ENCODE data around the gene DGCR2.
A peak's percentile ranks its signal among the peaks of the same experiment; 100 is the strongest.
"Not testable (repeated sequence)": the region's sequence is repeated elsewhere in the genome, so short reads cannot be mapped to it uniquely, and the experiment has no call there.

The DGCR2 gene

DNA sequence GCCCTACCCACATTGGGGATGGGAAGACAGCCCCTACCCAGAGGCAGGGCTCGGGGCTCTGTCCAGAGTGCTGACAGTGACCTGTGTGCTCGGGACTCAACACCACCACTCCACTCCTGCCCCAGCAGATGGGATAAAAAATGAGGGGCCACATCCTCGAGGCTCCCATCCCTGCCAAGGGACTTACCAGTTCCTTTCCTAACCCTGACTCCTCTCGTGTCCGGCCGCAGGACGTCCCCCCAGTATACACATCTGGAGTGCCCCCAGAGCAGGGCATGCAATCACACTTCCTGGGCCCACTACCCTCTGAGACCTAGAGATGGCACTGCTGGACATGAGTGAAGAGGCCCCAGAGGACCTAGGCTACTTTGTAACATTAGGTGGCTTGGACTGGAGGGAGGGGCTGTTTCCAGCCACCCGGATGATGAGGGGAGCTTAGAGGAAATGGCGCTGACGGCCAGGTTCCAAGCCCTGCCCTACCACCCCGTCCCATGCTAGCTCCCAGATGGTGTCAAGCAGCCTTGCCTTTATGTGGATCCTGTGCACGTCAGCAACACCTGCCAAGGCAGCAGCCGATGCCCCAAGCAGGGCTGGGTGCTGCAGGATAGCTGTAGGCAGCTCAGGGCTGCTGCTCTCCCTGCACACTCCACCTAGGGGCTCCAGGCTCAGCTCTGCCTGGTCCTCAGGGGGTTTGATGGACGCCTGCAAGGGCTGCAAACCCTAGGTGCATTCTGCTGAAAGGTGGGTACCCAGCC, 86.6 kb downstream of the DGCR2 start:
- FAIRE-seq (no peak), DNase-seq (ENCODE audit: insufficient read length, low spot score) (no peak)
- TF ChIP-seq, protein P1, sequence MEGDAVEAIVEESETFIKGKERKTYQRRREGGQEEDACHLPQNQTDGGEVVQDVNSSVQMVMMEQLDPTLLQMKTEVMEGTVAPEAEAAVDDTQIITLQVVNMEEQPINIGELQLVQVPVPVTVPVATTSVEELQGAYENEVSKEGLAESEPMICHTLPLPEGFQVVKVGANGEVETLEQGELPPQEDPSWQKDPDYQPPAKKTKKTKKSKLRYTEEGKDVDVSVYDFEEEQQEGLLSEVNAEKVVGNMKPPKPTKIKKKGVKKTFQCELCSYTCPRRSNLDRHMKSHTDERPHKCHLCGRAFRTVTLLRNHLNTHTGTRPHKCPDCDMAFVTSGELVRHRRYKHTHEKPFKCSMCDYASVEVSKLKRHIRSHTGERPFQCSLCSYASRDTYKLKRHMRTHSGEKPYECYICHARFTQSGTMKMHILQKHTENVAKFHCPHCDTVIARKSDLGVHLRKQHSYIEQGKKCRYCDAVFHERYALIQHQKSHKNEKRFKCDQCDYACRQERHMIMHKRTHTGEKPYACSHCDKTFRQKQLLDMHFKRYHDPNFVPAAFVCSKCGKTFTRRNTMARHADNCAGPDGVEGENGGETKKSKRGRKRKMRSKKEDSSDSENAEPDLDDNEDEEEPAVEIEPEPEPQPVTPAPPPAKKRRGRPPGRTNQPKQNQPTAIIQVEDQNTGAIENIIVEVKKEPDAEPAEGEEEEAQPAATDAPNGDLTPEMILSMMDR (IDR thresholded peaks at IDR 0.05; ENCODE audit: insufficient read depth, missing control alignments): peak; percentile 4

- DNase-seq (ENCODE audit: insufficient read length, low spot score); FAIRE-seq: not testable (repeated sequence)
Measured at GRCh38 chr22:19035126-19035473, 87.1 kb downstream of the DGCR2 start.

DNA sequence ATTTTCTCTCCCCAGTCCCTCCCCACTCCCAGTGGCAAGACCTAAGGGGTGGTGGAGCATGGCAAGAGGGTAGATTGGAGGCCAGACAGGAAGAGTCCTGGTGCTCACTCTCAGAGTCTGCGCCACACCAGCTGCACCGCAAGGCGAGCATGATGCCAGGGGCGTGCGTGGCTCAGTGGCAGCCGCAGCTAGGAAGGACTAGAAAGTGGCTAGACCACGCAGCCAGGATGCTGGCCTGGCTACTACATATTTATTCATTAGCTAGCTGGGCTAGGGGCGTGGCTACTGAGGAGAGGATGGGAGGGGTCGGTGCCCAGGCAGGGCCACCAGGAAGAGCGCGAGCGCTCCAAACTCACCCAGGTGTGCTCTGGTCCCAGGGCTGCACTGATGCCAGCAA, 87.5 kb downstream of the DGCR2 start:
- FAIRE-seq; DNase-seq (ENCODE audit: insufficient read length, low spot score): not testable (repeated sequence)

DNA sequence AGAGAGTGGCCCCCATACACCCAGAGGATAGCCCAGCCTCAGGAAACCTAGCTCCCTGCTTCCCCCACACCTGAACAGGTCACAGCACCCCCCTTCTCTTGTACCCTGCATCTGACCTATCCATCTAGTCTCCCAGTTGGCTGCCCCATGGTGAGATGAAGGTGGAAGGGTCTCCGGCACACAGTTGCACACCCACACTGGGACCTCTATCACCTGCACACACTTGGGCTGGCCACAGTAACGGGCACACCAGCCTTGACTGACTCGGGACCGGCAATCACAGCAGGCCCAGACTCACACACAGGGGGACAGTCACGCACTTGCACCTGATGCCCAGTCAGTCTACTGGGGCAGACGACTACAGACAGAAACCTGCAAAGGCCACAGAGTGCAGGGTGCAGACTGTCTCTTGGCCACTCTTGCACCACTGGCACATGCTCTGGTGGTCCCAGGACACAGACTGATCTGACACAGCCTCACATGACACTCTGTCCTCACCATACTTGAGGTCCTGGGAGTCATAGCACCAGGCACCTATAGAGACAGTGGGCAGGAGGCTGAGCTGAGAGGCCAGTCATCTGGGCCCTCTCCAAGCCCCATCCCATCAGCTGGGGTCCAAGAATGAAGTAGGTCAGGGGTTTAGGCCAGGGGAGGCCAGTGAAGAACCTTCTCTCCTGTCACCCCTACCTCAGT, 88.0 kb downstream of the DGCR2 start:
- DNase-seq (ENCODE audit: insufficient read length, low spot score); FAIRE-seq: not testable (repeated sequence)

- not testable (repeated sequence) for DNase-seq (ENCODE audit: insufficient read length, low spot score); FAIRE-seq
Measured at GRCh38 chr22:19033568-19033905, 88.7 kb downstream of the DGCR2 start.

DNA sequence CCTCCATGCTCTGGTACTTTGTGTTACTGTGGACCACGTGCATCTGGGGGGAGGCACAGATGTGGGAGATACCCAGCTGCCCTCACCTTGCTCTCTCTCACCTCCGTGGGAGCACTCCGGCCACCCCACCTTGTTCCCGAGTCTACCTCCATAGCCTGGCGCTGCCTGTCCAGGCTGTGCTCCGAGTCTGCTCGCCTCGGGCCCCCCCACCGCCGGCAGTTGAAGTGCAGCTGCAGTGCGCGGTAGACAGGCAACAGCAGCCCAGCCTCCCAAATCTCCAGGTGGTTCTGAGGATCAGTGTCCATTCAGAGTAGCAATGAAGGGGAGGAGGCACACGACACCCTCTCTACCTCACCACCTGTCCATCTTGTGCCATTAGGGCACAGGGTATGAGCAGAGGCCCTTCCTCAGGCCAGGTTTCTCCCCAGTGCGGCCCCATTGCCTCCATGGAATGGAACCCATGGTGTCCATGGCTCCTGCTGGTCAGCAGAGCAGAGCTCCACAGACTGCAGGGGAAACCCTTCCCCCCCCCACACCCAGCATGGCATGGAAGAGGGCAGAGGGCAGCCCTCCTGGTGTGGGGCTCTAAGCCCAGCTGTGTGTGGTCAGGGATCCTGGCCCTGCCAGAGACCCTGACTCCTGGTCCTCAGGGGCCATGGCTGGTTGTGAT, 89.2 kb downstream of the DGCR2 start:
- not testable (repeated sequence) for DNase-seq (ENCODE audit: insufficient read length, low spot score); FAIRE-seq

DNA sequence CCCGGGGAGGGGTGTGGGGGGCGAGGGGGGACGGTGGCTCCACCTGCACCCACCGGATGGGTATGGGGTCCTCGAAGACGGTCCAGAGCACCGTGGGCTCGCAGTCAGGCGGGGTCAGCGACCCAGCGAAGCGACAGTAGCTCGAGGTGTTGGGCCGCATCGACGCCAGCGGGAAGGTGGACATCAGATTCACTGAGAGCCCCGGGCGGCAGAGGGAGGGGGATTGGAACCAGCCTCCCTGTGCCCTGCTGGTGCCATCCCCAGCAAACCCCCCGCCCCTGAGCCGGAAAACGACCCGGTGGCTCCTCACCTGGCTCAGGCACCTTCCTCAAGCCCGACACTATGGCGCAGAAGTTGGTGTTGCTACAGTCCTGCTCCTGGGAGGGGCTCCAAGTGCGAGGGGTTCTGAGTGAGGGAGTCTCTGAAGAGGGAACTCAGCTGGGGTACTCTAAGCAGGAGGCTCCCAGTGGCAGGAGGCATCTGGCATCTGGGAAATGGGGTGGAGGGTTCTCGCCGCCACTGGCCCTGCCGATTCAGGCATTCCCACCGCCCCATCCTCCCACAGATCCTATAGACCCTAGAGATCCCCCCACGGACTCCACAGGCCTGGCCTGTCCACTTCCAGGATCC, 89.9 kb downstream of the DGCR2 start:
- not testable (repeated sequence) for FAIRE-seq; DNase-seq (ENCODE audit: insufficient read length, low spot score)

DNA sequence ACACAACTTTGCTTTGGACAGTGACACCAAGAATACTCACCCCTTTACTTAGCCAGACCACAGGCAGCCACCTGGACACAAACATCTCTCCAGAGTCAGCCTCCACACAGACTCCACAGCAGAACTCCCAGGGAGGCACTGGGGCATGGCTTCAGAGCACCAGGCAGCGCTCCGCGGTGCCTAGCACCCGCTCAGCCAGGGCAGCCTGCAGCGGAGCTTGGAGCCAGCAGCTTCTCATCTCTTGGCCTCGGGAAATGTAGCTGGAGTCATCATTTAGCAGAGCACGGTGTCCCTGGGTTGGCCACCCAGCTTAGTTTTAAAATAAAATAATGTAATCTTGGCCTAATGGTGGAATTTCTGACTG, 91.3 kb downstream of the DGCR2 start:
- not testable (repeated sequence) for DNase-seq (ENCODE audit: insufficient read length, low spot score); FAIRE-seq

GRCh38 chr22:19030226-19030888, 91.9 kb downstream of the DGCR2 start:
- not testable (repeated sequence) for FAIRE-seq; DNase-seq (ENCODE audit: insufficient read length, low spot score)

DNA sequence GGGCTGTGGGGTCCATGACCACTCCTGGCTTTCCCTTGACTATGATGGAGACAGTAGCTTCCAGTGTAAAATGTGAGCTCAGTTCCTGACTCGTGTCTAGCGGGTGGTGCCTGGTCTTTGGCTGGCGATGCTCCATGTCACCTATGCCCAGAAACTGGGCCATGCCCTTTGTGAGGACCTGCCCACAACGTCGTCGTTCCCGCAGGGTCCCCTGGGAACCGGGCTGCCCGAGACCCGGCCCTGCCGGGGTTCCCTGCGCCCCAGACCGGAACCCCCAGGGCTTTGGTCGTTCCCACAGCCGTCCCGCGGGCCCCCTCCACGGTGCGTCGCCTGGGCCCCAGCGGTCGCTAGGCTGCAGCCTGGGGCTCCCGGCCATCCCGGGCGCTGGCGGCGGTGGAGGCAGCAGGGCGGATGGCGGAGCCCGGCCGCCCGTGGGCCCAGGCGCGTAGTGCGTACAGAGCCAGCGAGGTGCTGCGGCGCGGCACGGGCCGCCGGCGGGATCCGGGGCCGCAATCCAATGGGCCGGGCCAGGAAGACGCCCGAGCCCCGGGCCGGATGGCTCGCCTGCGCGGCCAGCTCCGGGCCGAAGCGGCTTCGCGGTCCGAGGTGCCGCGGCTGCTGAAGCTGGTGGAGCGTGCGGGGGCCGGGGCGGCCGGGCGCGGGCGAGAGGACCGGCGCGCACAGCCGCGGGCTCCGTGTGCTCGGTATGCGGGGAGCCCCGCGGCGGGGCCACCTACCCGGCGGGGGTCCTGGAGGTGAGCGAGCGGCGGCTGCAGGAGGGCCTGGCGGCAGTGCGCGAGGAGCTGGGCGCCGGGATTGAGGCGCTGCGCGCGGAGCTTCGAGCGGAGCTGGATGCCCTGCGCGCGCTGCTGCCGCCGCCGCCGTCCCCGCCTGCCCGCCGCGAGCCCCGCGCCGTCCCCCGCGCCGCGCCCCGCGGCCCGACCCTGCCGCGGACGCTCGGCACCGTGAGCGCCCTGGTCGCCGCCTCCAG, 92.8 kb downstream of the DGCR2 start:
- not testable (repeated sequence) for FAIRE-seq; DNase-seq (ENCODE audit: insufficient read length, low spot score)

GRCh38 chr22:19028060-19028455, 94.2 kb downstream of the DGCR2 start:
- DNase-seq (ENCODE audit: insufficient read length, low spot score); FAIRE-seq: not testable (repeated sequence)

- FAIRE-seq; DNase-seq (ENCODE audit: insufficient read length, low spot score): not testable (repeated sequence)
Measured at GRCh38 chr22:19027371-19028059, 94.7 kb downstream of the DGCR2 start.

DNA sequence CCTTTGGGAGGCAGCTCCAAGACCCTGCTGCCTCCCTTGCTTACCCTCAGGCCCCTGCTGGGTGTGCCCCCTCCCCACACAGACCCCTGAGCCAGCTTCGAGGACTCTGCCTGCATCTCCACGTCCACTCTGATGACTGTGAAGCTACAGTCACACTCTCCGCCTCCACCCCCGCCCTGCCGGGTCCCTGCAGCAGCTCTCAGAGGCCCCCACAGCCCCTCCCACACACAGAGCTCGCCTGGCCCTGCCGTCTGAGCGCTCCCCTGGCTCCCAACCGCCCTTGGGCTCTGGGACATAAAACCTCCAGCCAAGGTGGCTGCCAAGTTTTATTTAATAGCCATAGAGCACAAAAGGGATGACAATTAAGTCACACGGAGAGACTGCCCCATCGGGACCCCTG, 96.1 kb downstream of the DGCR2 start:
- not testable (repeated sequence) for FAIRE-seq

DNA sequence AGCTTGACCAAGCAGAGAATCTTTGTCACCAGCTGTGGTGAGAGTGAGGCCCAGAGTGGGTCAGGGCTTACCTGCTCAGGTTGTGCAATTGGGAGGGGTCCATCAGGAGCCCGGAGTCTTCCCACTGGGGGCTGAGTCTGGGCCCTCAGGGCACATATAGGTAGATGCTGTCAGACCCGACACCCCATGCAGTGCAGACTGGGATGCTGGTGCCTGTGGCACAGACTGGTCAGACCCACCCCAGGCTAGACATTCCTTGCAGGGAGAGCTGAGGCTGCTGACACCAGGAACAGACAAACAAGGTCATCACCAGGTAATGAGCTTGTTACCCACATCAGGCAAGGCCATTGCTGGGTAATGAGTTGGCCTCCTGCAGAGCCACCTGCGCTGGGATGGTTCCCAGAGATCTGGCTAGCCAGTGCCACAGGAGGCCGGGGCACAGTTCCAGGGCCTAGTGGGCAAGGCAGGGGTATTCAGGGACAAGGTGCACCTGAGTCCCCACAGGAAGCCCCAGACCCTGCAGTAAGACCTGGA, 97.2 kb downstream of the DGCR2 start:
- DNase-seq (ENCODE audit: insufficient read length, low spot score); FAIRE-seq: not testable (repeated sequence)

More for the DNA sequence above, 96.1 kb downstream of the DGCR2 start:
- DNase-seq (ENCODE audit: insufficient read length, low spot score): not testable (repeated sequence)

GRCh38 chr22:19023931-19024330, 98.3 kb downstream of the DGCR2 start:
- FAIRE-seq; DNase-seq (ENCODE audit: insufficient read length, low spot score): not testable (repeated sequence)
